CD4-positive, alpha-beta T cell treated with Interleukin-17A for 1 hour (primary cell): Measurements from ENCODE around the gene ACSS3.

Experiments
- DNase-seq: peaks from one replicate; pipeline ENCODE4 v3.0.0-alpha.2; 2020

The ACSS3 gene

DNA sequence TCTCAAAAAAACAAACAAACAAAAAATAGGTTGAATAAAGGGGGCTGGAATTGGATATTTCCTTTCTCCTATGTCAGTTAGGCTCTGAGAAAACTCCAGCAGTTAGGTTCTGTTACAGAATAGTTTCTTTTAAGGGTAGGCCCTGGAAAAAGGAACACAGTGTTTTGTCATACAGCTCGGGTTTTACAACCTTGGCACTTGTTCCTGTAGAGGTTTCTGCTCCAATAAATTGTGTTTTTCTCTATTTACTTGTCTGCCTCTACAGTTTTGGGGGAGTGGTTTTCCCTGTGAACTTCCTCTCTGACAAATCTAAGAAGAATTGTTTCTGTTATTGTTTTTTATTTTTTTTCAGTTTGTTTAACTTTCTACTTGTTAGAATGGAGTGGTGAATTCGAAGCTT lies 167.6 kb downstream of the ACSS3 start:
- DNase-seq: no peak

- DNase-seq: no peak
Observed at GRCh38 chr12:81245907-81246570, 168.2 kb downstream of the ACSS3 start.

DNA sequence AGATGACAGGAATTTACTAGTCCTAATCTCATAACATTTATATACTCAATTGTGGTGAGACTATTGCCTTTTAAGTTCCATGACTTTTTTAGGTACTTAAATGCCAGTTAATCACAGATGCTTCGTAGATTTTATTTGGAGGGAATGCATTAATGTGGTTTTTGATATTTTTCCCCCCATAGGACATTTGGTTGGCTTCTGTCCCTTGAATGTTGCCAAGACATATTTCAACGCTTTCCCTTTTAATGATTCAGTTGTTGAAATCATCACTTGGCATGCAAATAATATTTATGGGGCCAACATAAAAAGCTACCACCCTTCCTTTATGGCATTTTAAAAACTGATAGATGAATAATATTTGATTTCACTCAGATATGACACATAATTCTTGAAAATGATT lies 172.1 kb downstream of the ACSS3 start:
- DNase-seq: no peak

GRCh38 chr12:81252228-81252627 lies 174.3 kb downstream of the ACSS3 start:
- DNase-seq: no peak

GRCh38 chr12:81253360-81253759 lies 175.5 kb downstream of the ACSS3 start:
- DNase-seq: no peak

- DNase-seq: no peak
Observed at GRCh38 chr12:81255456-81255855, 177.6 kb downstream of the ACSS3 start.

GRCh38 chr12:81255947-81256346 lies 178.1 kb downstream of the ACSS3 start:
- DNase-seq: no peak

DNA sequence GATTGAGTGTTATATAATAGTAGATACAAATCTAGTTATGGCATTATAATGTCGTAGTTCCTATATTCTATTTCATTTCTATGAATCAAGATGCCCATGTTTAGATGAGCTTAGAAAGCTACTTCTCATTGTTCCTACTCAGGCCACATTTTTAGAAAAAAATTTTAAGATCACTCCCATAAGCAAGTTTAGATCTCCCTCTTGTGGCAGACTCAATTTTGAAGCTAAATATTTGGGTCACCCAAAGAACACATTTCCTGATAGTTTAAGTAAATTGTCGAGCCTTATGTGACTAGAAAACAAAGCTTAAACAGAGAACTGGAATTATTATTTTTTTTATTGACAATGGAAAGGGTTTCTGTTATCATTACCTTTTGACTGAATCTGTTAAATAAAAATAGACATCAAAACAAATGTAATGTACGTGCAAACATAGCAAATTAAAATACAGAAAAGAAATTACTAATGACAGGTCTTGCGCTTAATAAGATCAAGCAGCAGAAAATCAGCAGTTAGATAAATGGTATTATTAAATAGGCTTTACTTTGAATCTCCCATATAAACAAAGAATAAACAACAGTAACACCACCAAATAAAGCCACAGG lies 180.2 kb downstream of the ACSS3 start:
- no peak for DNase-seq

DNA sequence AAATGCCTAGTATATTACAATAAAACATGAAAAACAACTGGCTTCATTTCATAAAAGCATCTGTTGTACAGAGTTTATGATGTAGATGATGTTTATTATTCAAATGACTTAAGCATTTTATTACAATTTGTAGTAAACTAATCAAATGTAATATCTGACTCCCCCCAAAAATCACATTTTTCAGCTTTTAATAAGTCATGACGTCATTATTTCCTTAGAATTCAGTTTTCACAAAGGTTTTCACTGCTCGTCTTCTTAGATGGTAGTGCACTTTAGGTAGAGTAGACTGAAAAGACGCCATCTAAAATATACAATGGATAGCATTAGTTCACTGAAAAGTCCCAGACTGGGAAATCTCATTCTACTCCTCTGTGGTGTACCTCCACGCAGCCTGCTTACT lies 181.5 kb downstream of the ACSS3 start:
- no peak for DNase-seq

- DNase-seq: no peak
Observed at GRCh38 chr12:81261508-81262207, 183.8 kb downstream of the ACSS3 start.

DNA sequence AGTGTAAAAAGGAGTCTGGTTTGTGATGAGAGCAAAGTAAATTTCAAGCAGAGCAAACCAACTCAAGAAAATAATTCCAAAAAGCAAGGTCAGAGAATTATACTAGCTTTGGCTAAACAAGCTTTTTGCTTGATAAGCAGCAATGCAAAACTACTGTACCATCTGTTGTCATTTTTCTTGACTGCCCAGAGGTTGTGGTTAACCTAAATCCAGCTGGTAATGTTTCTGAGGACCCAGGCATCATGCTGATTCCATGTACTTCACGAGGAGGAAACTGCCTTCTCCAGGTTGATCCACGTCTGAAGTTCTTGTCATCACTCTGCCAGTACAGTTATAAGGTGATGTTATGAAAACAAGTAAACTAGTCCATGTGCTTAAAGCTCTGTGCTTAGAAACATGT lies 185.2 kb downstream of the ACSS3 start:
- no peak for DNase-seq

GRCh38 chr12:81270385-81270784 lies 192.5 kb downstream of the ACSS3 start:
- no peak for DNase-seq

DNA sequence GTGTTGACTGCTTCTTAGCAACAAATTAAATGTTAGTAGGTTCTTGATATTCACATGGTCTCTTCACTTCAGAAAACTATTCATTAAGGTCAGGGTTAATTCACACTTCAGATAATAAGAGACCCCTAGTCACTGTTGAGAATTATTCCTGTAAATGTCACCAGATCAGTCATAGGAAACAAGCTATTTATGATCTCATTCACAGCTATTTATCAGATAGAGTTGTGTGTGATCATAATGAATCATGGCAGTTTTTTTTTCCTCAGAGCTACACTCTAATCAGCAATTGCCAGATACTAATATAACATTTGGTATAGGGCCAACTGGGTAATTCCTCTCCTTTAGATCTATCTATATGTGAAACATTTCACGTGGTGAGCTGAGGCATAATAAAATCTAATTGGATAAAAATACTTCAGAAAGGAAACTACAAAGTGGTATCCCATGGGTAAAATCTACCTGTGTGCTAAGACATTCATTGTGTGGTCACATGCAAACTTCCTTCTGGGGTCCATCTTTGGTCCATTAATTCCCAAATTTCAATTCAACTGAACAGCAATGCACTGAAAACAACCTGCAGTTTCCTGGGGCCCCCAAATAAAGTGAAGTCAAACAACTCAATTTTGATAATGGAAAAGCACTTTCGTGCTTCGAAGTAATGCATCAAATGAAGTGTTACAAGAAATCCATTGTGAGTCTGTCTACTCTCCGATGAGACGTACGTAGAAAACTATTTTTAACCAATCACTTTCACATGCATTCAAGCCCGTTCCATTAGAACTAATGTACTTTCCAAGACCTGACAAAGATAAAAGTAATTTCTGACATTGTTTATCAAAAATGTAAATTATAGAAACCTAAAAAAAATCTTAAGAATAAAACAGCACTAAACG lies 197.0 kb downstream of the ACSS3 start:
- no peak for DNase-seq

DNA sequence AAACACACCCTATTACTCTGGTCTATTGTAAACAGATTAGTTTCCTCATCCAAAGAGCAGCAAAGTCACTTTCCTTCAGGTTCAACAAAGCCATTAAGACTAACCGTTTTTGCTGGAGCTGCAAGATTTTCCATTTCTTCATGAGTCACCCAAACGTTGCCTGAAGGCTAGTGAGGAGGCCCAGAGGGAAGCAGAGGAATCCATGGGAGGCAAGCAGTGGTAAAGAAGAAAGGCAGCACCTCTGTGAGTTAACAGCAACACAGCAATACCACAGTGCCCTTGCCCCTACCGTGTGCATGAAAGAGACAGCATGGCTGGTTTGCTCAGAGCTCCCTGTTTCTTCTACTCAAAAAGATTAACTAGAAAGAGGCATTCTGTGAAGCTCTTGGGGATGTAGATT lies 206.3 kb downstream of the ACSS3 start:
- no peak for DNase-seq

DNA sequence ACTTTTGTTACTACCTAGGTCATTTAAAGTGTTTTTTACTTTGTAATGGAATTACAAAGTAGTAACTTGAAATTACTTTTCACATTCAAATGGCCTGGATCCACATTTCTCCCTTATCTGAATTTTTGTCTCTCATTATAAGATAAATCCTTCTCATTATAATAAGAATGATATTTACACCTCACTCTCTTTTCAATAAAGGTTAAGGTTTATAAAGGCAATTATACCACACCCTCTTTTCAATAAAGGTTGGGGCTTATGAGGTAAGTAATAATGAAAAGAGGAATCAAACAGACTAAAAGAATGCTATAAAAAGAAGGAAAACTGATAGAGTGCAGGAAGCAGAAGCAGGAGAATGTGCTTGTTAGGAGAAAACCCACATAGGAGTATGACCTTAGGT lies 210.8 kb downstream of the ACSS3 start:
- DNase-seq: no peak

GRCh38 chr12:81294325-81295190 lies 216.7 kb downstream of the ACSS3 start:
- no peak for DNase-seq

GRCh38 chr12:81295251-81295650 lies 217.4 kb downstream of the ACSS3 start:
- DNase-seq: no peak

- DNase-seq: no peak
Observed at GRCh38 chr12:81296556-81297305, 218.9 kb downstream of the ACSS3 start.

GRCh38 chr12:81297601-81298000 lies 219.7 kb downstream of the ACSS3 start:
- no peak for DNase-seq

- no peak for DNase-seq
Observed at GRCh38 chr12:81300454-81300853, 222.6 kb downstream of the ACSS3 start.

DNA sequence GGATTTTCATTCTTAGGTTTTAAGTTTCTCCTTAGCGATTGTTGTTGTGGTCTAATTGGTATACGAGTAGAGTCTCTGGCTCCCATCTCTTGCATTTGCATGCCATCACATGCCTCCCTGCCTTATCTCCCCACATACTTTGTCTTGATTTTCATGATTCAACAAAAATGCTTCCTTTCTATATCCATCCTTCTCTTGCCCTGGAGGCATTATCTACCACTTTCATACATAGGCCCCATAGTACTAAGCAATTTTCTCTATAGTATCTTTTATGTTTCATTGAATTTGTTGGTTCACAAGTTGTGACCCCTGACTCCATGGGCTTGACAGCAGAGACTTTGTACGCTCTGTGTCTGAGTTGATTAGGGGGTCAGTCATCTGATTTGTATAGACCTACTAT lies 226.1 kb downstream of the ACSS3 start:
- no peak for DNase-seq
